Endothelial cell of umbilical vein (primary cell): Measurements from ENCODE around the gene ULK4. TPM values are rescaled to one million over a fixed set of nuclear protein-coding genes. Genes with fewer than 3 reads are reported as not detected.

Experiments
- BruUV-seq: library from RNA; stranded (reverse); fragments of 400-500 nt; replicated peaks from 2 replicates; lab custom pipeline; 2021; lab: Mats Ljungman, UMichigan
- CTCF ChIA-PET: fragments of 300-600, 350-600 bp; sonication (Branson Sonifier 250); formaldehyde crosslinking; loops from one replicate; lab custom pipeline; 2021; ENCODE audit warnings: antibody characterized with exemption, inconsistent platforms; lab: Charles Lee
- POLR2A ChIA-PET: fragments of 300-600, 350-600 bp; sonication (Branson Sonifier 250); formaldehyde crosslinking; loops from one replicate; lab custom pipeline; 2021; ENCODE audit warnings: antibody characterized with exemption, inconsistent platforms; lab: Charles Lee
- DNase-seq: peaks from one replicate; pipeline ENCODE4 v3.0.0-alpha.2; 2011; ENCODE audit warnings: low read depth, low spot score
- FAIRE-seq: peaks from 2 replicates; lab custom pipeline; 2011; peaks lifted over from hg19 to GRCh38; lab: Jason Lieb, UNC
- H2AFZ ChIP-seq: 2 replicates; pipeline ENCODE4 v1.6.0; 2012; ENCODE audit warnings: low read depth, low read length, control low read depth, inconsistent platforms
- H3K27ac ChIP-seq: 2 replicates; pipeline ENCODE4 v1.5.1; 2011; ENCODE audit warnings: low read depth, mild to moderate bottlenecking, control low read depth, low read length, moderate library complexity; ENCODE audit not compliant: insufficient read depth
- H3K27me3 ChIP-seq, 2 experiments: 2 replicates each; pipeline versions ENCODE4 v1.6.0 to v1.6.1; 2011; ENCODE audit warnings: low read length in 2 of 2, mixed read lengths in 1 of 2; ENCODE audit not compliant: control insufficient read depth in 2 of 2, insufficient read depth in 2 of 2
- H3K36me3 ChIP-seq, 2 experiments: 2 replicates in 1 of 2; 3 replicates in 1 of 2; pipeline ENCODE4 v1.5.1; 2011; ENCODE audit warnings: low read length in 2 of 2, mild to moderate bottlenecking in 1 of 2, moderate library complexity in 1 of 2; ENCODE audit not compliant: control insufficient read depth in 2 of 2, insufficient read depth in 2 of 2; ENCODE audit errors: extremely low read depth in 1 of 2
- H3K4me1 ChIP-seq: 3 replicates; pipeline ENCODE4 v1.5.1; 2011; ENCODE audit warnings: mild to moderate bottlenecking, low read length; ENCODE audit not compliant: control insufficient read depth, insufficient read depth; ENCODE audit errors: extremely low read depth
- H3K4me2 ChIP-seq: 2 replicates; pipeline ENCODE4 v1.6.1; 2011; ENCODE audit warnings: low read length, control low read depth, mixed read lengths; ENCODE audit not compliant: insufficient read depth
- H3K4me3 ChIP-seq, 3 experiments: fragments of 200-600 bp in 1 of 3; sonication (generic), shearing (Covaris generic) in 1 of 3; replicated peaks in 1 of 3; 2 replicates each; pipeline ENCODE4 v1.5.1; 2011 to 2016; ENCODE audit warnings: control low read depth in 3 of 3, low read length in 3 of 3, mild to moderate bottlenecking in 2 of 3, inconsistent platforms in 1 of 3, low read depth in 1 of 3, moderate library complexity in 1 of 3; ENCODE audit not compliant: insufficient read depth in 1 of 3
- H3K79me2 ChIP-seq: 2 replicates; pipeline ENCODE4 v1.6.0; 2012; ENCODE audit warnings: low read length, inconsistent platforms; ENCODE audit not compliant: control insufficient read depth, insufficient read depth
- H3K9ac ChIP-seq: replicated peaks from 2 replicates; pipeline ENCODE3; 2011; ENCODE audit warnings: low read length, control low read depth; ENCODE audit not compliant: insufficient read depth; ENCODE audit errors: extremely low read depth
- H3K9me1 ChIP-seq: replicated peaks from 3 replicates; pipeline ENCODE4 v1.6.0; 2011; ENCODE audit warnings: mild to moderate bottlenecking, low read length; ENCODE audit not compliant: control insufficient read depth, insufficient read depth; ENCODE audit errors: extremely low read depth
- H3K9me3 ChIP-seq: replicated peaks from 2 replicates; pipeline ENCODE4 v1.5.1; 2012; ENCODE audit warnings: low read length, inconsistent platforms; ENCODE audit not compliant: control insufficient read depth, insufficient read depth
- H4K20me1 ChIP-seq: replicated peaks from 2 replicates; pipeline ENCODE3; 2011; ENCODE audit warnings: mild to moderate bottlenecking, low read length; ENCODE audit not compliant: control insufficient read depth, insufficient read depth; ENCODE audit errors: extremely low read depth
- EZH2 ChIP-seq: IDR thresholded peaks from 2 replicates; pipeline ENCODE4 v1.6.1; 2012; ENCODE audit warnings: borderline replicate concordance, low read depth, mild to moderate bottlenecking, moderate library complexity, low read length, inconsistent platforms; ENCODE audit not compliant: severe bottlenecking
- FOS ChIP-seq: IDR thresholded peaks from 2 replicates; pipeline ENCODE4 v1.6.1; 2011; ENCODE audit warnings: mild to moderate bottlenecking, low read length, moderate library complexity, borderline replicate concordance; ENCODE audit not compliant: insufficient read depth
- GATA2 ChIP-seq: IDR thresholded peaks from 2 replicates; pipeline ENCODE4 v1.7.0; 2011; ENCODE audit warnings: low read depth, mild to moderate bottlenecking, moderate library complexity, mixed read lengths, low read length; ENCODE audit not compliant: insufficient read length, insufficient read depth
- JUN ChIP-seq: IDR thresholded peaks from 2 replicates; pipeline ENCODE4 v1.6.1; 2011; ENCODE audit warnings: borderline replicate concordance, low read depth; ENCODE audit not compliant: insufficient read length, insufficient read depth
- MYC ChIP-seq: IDR thresholded peaks from one replicate; pipeline ENCODE4 v1.6.1; 2011; ENCODE audit warnings: mild to moderate bottlenecking, low read depth, low read length
- POLR2A ChIP-seq: IDR thresholded peaks from 2 replicates; pipeline ENCODE4 v1.6.1; 2012; ENCODE audit warnings: low read depth, mild to moderate bottlenecking, control low read depth, low read length
- POLR2AphosphoS5 ChIP-seq: IDR thresholded peaks from 2 replicates; pipeline ENCODE4 v1.6.1; 2012; ENCODE audit warnings: low read depth, mild to moderate bottlenecking, control low read depth, low read length, moderate library complexity; ENCODE audit not compliant: insufficient read depth
- dilution Hi-C: fragments of 300-500 bp; cut with MboI; formaldehyde crosslinking; loops from one replicate; pipeline ENCODE4 v1.15.0; 2019; ENCODE audit warnings: low sequenced_read_pairs; ENCODE audit not compliant: extremely low pct_ligation_motif_present
- intact Hi-C: fragments of 100-400 bp; cut with micrococcal nuclease; formaldehyde crosslinking; loops from one replicate; pipeline ENCODE4 v1.10.0; 2022
- polyA plus RNA-seq, 4 experiments: library from polyadenylated mRNA; depleted of rRNA in 3 of 4; stranded (reverse) in 3 of 4; unstranded in 1 of 4; fragments of >200 nt; gene quantifications; 2 replicates each; pipeline versions ENCODE4 v1.2.1 to v1.2.3, GENCODE V29; 2011 to 2012; ENCODE audit warnings: missing spikeins in 1 of 4
- total RNA-seq: library from RNA; stranded (reverse); gene quantifications from 2 replicates; pipeline ENCODE4 v1.2.3, GENCODE V29; 2021
- TF ChIP-seq, protein P1 (sequence below): IDR thresholded peaks from 2 replicates; pipeline ENCODE4 v1.6.1; 2011; ENCODE audit not compliant: insufficient read depth, insufficient read length
- TF ChIP-seq, protein P2 (sequence below), 2 donors: IDR thresholded peaks; 1 replicate in 1 of 2; 2 replicates in 1 of 2; pipeline ENCODE4 v1.5.1; 2011; ENCODE audit warnings: low read length in 2 of 2, mild to moderate bottlenecking in 2 of 2, moderate library complexity in 2 of 2, control low read depth in 1 of 2, inconsistent platforms in 1 of 2, low read depth in 1 of 2; ENCODE audit not compliant: insufficient read depth in 1 of 2; ENCODE audit errors: extremely low read depth in 1 of 2

ULK4 gene
- total and polyA plus RNA-seq, 2 donors (not counting 3 experiments of a cell fraction or from before 2014, with no cell fraction given) = 3.3 to 16.0 TPM

DNA sequence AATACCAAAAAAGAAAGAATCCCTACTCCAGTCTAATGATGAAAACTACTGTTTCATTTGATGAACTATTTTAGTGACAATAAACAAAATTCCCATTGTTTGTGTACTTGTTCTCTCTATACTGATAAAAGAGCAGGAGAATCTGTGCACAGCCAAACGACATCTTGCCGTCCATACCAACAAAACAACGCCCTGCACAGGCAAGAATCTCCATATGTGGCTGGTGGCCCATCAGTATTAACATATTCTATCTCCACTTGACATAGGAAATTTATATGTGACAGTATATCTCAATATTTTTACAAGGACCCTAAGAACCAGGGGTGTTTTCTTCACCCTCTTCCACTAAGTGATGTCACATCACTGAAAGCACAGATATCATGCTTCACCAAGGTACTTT, 279.5 kb downstream of the ULK4 start:
- Histone ChIP-seq H4K20me1 (no peaks in the 10 kb centered on the region), H3K27me3 (no peaks in the 10 kb centered on the region), H3K27ac (no peak overlapping the region), H2AFZ (no peak overlapping the region), H3K4me3 (no peak overlapping the region), H3K9ac (no peak overlapping the region), H3K79me2 (no peaks in the 10 kb centered on the region), H3K9me1 (no peaks in the 10 kb centered on the region), H3K36me3 (no peaks in the 10 kb centered on the region), H3K4me2 (no peak overlapping the region), H3K4me1 (no peaks in the 10 kb centered on the region), H3K9me3 (no peaks in the 10 kb centered on the region)
- dilution Hi-C loops (no loop called here), intact Hi-C loops (no loop called here)
- no TSS peak for BruUV-seq
- ChIA-PET CTCF (no interaction called here), POLR2A (no interaction called here)
- no peak for DNase-seq
- FAIRE-seq = no peak
- TF ChIP-seq, protein P1, sequence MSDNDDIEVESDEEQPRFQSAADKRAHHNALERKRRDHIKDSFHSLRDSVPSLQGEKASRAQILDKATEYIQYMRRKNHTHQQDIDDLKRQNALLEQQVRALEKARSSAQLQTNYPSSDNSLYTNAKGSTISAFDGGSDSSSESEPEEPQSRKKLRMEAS = no peak
- TF ChIP-seq JUN = no peak
- no peak for TF ChIP-seq FOS
- TF ChIP-seq POLR2A = no peak

DNA sequence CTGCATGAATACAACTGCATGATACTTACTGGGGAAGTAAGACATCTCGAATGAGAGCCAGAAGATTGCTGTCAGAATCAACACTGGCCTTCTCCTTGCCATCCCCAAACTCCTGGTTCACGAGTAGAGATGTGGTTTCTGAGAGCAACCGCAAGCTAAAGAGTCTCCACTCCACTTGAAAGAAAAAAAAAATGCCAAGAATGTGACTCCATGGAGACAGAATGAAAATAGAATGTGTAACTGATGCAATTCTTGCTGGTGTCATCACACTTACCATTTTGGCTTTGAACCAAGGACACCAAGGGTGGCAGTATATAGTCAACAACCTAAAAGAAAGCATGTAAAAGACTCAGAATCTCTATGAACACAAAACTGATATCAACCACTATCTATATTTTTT, 280.4 kb downstream of the ULK4 start:
- no TSS peak for BruUV-seq
- H3K4me1 ChIP-seq = no peaks in the 10 kb centered on the region

More for the DNA sequence above, 280.4 kb downstream of the ULK4 start:
- dilution Hi-C loops (no loop called here), intact Hi-C loops (no loop called here)
- POLR2A ChIA-PET = no interaction called here
- H3K27me3 ChIP-seq = no peaks in the 10 kb centered on the region
- no peaks in the 10 kb centered on the region for H3K9me3 ChIP-seq
- no peak overlapping the region for H3K27ac ChIP-seq
- no peak overlapping the region for H3K4me3 ChIP-seq
- no peak overlapping the region for H2AFZ ChIP-seq
- FAIRE-seq (no peak), DNase-seq (no peak)
- no peaks in the 10 kb centered on the region for H4K20me1 ChIP-seq
- no peaks in the 10 kb centered on the region for H3K9me1 ChIP-seq
- CTCF ChIA-PET = no interaction called here
- no peaks in the 10 kb centered on the region for H3K79me2 ChIP-seq
- TF ChIP-seq MYC (no peak), GATA2 (no peak), FOS (no peak), EZH2 (no peak), POLR2A (no peak), POLR2AphosphoS5 (no peak), JUN (no peak)
- TF ChIP-seq, protein P1 = no peak
- TF ChIP-seq, protein P2, sequence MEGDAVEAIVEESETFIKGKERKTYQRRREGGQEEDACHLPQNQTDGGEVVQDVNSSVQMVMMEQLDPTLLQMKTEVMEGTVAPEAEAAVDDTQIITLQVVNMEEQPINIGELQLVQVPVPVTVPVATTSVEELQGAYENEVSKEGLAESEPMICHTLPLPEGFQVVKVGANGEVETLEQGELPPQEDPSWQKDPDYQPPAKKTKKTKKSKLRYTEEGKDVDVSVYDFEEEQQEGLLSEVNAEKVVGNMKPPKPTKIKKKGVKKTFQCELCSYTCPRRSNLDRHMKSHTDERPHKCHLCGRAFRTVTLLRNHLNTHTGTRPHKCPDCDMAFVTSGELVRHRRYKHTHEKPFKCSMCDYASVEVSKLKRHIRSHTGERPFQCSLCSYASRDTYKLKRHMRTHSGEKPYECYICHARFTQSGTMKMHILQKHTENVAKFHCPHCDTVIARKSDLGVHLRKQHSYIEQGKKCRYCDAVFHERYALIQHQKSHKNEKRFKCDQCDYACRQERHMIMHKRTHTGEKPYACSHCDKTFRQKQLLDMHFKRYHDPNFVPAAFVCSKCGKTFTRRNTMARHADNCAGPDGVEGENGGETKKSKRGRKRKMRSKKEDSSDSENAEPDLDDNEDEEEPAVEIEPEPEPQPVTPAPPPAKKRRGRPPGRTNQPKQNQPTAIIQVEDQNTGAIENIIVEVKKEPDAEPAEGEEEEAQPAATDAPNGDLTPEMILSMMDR (IDR thresholded peaks at IDR 0.05; ENCODE audit: extremely low read depth in 1 of 2, insufficient read depth in 1 of 2, low read depth in 1 of 2, low read length in 2 of 2) = no peak
- no peak overlapping the region for H3K9ac ChIP-seq
- H3K4me2 ChIP-seq = no peak overlapping the region
- no peaks in the 10 kb centered on the region for H3K36me3 ChIP-seq
